ENCODE measurements around the gene TNRC6C.

Gene TNRC6C

GRCh38 chr17:78019976-78020716 lies 61.6 kb downstream of the TNRC6C start:
- peak; percentile 24 for DNase-seq

- no peak for DNase-seq
Measured at GRCh38 chr17:78020717-78021108, 62.2 kb downstream of the TNRC6C start.

GRCh38 chr17:78022425-78022824 lies 63.9 kb downstream of the TNRC6C start:
- no peak for DNase-seq

GRCh38 chr17:78023042-78023441 lies 64.5 kb downstream of the TNRC6C start:
- DNase-seq, result no peak

GRCh38 chr17:78026381-78026780 lies 67.9 kb downstream of the TNRC6C start:
- no peak for DNase-seq

- DNase-seq, result no peak
Measured at GRCh38 chr17:78027121-78027520, 68.6 kb downstream of the TNRC6C start.

GRCh38 chr17:78029697-78030096 lies 71.2 kb downstream of the TNRC6C start:
- DNase-seq, result no peak

GRCh38 chr17:78031435-78031834 lies 72.9 kb downstream of the TNRC6C start:
- DNase-seq, result no peak

- no peak for DNase-seq
Measured at GRCh38 chr17:78032166-78032565, 73.7 kb downstream of the TNRC6C start.

- no peak for DNase-seq
Measured at GRCh38 chr17:78034429-78035091, 76.1 kb downstream of the TNRC6C start.

GRCh38 chr17:78037280-78037679 lies 78.8 kb downstream of the TNRC6C start:
- DNase-seq, result no peak

- no peak for DNase-seq
Measured at GRCh38 chr17:78038748-78039288, 80.3 kb downstream of the TNRC6C start.

- DNase-seq, result no peak
Measured at GRCh38 chr17:78039581-78039980, 81.1 kb downstream of the TNRC6C start.

- DNase-seq, result no peak
Measured at GRCh38 chr17:78040440-78041385, 82.2 kb downstream of the TNRC6C start.

GRCh38 chr17:78041386-78042179 lies 83.1 kb downstream of the TNRC6C start:
- no peak for DNase-seq

GRCh38 chr17:78042542-78042941 lies 84.0 kb downstream of the TNRC6C start:
- no peak for DNase-seq

GRCh38 chr17:78043031-78043430 lies 84.5 kb downstream of the TNRC6C start:
- DNase-seq, result no peak

GRCh38 chr17:78044280-78044835 lies 85.9 kb downstream of the TNRC6C start:
- DNase-seq, result peak; percentile 91

GRCh38 chr17:78045316-78045715 lies 86.8 kb downstream of the TNRC6C start:
- no peak for DNase-seq

GRCh38 chr17:78046923-78047322 lies 88.4 kb downstream of the TNRC6C start:
- no peak for DNase-seq

GRCh38 chr17:78048346-78049292 lies 90.1 kb downstream of the TNRC6C start:
- DNase-seq, result no peak
